Measurements from ENCODE around the gene CYP3A5.

- no peak for TF ChIP-seq CTCF (conservative IDR thresholded peaks at IDR 0.05; ENCODE audit: low read depth, low read length)
- no peak for TF ChIP-seq EZH2 (IDR thresholded peaks at IDR 0.05; ENCODE audit: borderline replicate concordance, low read depth, low read length, poor library complexity, severe bottlenecking)
These were observed 65.3 kb downstream of the CYP3A5 start for GRCh38 chr7:99614495-99614894.
